ENCODE data around the gene RNF4. TPM values are rescaled to one million over a fixed set of nuclear protein-coding genes. Genes with fewer than 3 reads are reported as not detected.

RNF4 gene
- total RNA-seq, 1 experiment from 2014 or later = 92.0 TPM

DNA sequence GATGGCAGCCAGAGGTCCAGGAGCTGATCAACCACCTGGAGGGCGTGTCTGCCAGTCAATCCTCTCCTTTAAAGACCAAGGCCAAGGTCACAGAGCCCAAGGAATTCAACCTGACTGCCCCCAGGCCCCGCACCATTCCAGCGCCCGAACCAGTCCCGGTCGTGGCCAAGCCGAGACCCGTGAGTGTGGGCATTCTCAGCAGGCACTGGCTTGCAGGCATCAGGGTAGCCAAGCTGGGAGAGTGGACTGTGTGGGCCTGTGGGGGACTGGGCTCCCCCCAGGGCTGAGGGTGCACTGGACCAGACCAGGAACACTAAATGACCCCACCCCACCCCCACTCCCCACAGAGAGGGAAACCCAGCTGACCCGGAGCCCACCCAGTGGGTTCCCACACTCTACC lies 23.8 kb upstream of the RNF4 start:
- DNase-seq = no peak
- Histone ChIP-seq H3K27ac (ENCODE audit: insufficient read length, low read depth, low read length) (no peak overlapping the region), H4K5ac (ENCODE audit: insufficient read length, low read depth, low read length) (no peak overlapping the region), H2BK20ac (ENCODE audit: low read depth, low read length, poor library complexity, severe bottlenecking) (no peak overlapping the region), H3K4ac (ENCODE audit: low read depth, low read length) (no peak overlapping the region), H3K4me1 (ENCODE audit: insufficient read depth, low read length) (no peaks in the 10 kb centered on the region; the same call in 1 of the 2 replicates), H3K79me1 (ENCODE audit: insufficient read depth, low read depth, low read length, poor library complexity, severe bottlenecking) (no peaks in the 10 kb centered on the region), H4K20me1 (ENCODE audit: control insufficient read depth, insufficient read depth, insufficient read length) (no peaks in the 10 kb centered on the region), H3K18ac (ENCODE audit: insufficient read length, low read depth, low read length) (no peak overlapping the region), H2AFZ (ENCODE audit: low read length) (no peak overlapping the region), H3T11ph (ENCODE audit: low read length) (no peak overlapping the region), H2BK5ac (ENCODE audit: insufficient read length, low read length) (no peak overlapping the region), H3K9ac (ENCODE audit: extremely low read depth, insufficient read length, low read length) (no peak overlapping the region), H3K56ac (ENCODE audit: insufficient read length, low read depth, low read length) (no peak overlapping the region), H2BK15ac (ENCODE audit: low read depth, low read length) (no peak overlapping the region), H2BK12ac (ENCODE audit: insufficient read length, low read depth, low read length) (no peak overlapping the region), H3K23ac (ENCODE audit: insufficient read length, low read depth, low read length) (no peak overlapping the region), H3K9me3 (ENCODE audit: control insufficient read depth, low read depth, low read length) (no peaks in the 10 kb centered on the region), H3K27me3 (ENCODE audit: insufficient read depth, low read length) (no peaks in the 10 kb centered on the region), H4K8ac (replicated peaks; ENCODE audit: insufficient read length, low read depth, low read length) (no peak overlapping the region), H3K4me2 (ENCODE audit: insufficient read depth, insufficient read length, low read length) (no peak overlapping the region), H4K91ac (ENCODE audit: insufficient read length, low read depth, low read length) (no peak overlapping the region), H3K23me2 (ENCODE audit: insufficient read length, low read depth, low read length, poor library complexity, severe bottlenecking) (no peaks in the 10 kb centered on the region), H3K14ac (ENCODE audit: insufficient read depth, low read length) (no peak overlapping the region), H3K79me2 (ENCODE audit: insufficient read depth, low read length) (no peaks in the 10 kb centered on the region), H2AK5ac (ENCODE audit: insufficient read length, low read length) (no peak overlapping the region), H2BK120ac (ENCODE audit: low read depth, low read length, poor library complexity, severe bottlenecking) (no peak overlapping the region)
- H3K9me3 Mint-ChIP-seq = no peaks in the 10 kb centered on the region
- H3K4me1 Mint-ChIP-seq = peaks cover 0 to 4% of the 10 kb centered on the region in 2 experiments; a peak in 3 of 4 replicates
- H3K27me3 Mint-ChIP-seq (ENCODE audit: low read depth) = peaks cover 3% of the 10 kb centered on the region
- H3K4me3 Mint-ChIP-seq = no peak overlapping the region
- H3K27ac Mint-ChIP-seq = no peak overlapping the region; a peak in 1 of 7 replicates
- no CpG with 5 or more reads among the region's 9 CpGs for WGBS (ENCODE audit: extremely low coverage, insufficient read length, low lambda C conversion rate)
- TF ChIP-seq, protein P1, sequence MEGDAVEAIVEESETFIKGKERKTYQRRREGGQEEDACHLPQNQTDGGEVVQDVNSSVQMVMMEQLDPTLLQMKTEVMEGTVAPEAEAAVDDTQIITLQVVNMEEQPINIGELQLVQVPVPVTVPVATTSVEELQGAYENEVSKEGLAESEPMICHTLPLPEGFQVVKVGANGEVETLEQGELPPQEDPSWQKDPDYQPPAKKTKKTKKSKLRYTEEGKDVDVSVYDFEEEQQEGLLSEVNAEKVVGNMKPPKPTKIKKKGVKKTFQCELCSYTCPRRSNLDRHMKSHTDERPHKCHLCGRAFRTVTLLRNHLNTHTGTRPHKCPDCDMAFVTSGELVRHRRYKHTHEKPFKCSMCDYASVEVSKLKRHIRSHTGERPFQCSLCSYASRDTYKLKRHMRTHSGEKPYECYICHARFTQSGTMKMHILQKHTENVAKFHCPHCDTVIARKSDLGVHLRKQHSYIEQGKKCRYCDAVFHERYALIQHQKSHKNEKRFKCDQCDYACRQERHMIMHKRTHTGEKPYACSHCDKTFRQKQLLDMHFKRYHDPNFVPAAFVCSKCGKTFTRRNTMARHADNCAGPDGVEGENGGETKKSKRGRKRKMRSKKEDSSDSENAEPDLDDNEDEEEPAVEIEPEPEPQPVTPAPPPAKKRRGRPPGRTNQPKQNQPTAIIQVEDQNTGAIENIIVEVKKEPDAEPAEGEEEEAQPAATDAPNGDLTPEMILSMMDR (conservative IDR thresholded peaks at IDR 0.05) = no peak
- H3K36me3 Mint-ChIP-seq (ENCODE audit: insufficient read depth in 1 of 3, low read depth in 3 of 3) = no peaks in the 10 kb centered on the region
